GM18870 (cell line): Measurements from ENCODE around the gene CD40LG.
A peak's percentile ranks its signal among the peaks of the same experiment; 100 is the strongest.

Experiments used
- ATAC-seq: cut with Tn5 transposase; IDR thresholded peaks from one replicate; pipeline ENCODE4 v1.9.1; 2021; ENCODE audit warnings: moderate library complexity; ENCODE audit not compliant: unreplicated experiment

Gene CD40LG

GRCh38 chrX:136692271-136692670, 44.3 kb downstream of the CD40LG start:
- ATAC-seq: no peak

- peak; percentile 68 for ATAC-seq
Observed at GRCh38 chrX:136694431-136695087, 46.6 kb downstream of the CD40LG start.

- ATAC-seq: no peak
Observed at GRCh38 chrX:136697156-136697555, 49.2 kb downstream of the CD40LG start.

- peak; percentile 44 for ATAC-seq
Observed at GRCh38 chrX:136708348-136708747, 60.4 kb downstream of the CD40LG start.
